HG02759 (cell line): ENCODE data around the gene EIF3CL.
"Not testable (repeated sequence)": the region's sequence is repeated elsewhere in the genome, so short reads cannot be mapped to it uniquely, and the experiment has no call there.

Experiments
- ATAC-seq: cut with Tn5 transposase; IDR thresholded peaks from one replicate; pipeline ENCODE4 v1.9.1; 2021; ENCODE audit warnings: mild to moderate bottlenecking, moderate library complexity; ENCODE audit not compliant: unreplicated experiment

Gene EIF3CL

GRCh38 chr16:28403220-28404072, at the start of gene EIF3CL:
Gene EIF3CL, minus strand, starts transcription at chr16:28403841. Its CDS starts 223 bp downstream, at chr16:28403618.
- peak; percentile 98 for ATAC-seq

GRCh38 chr16:28447081-28447480, 43.4 kb upstream of the EIF3CL start:
- not testable (repeated sequence) for ATAC-seq

- ATAC-seq: not testable (repeated sequence)
Observed at GRCh38 chr16:28446388-28446787, 42.7 kb upstream of the EIF3CL start.

- not testable (repeated sequence) for ATAC-seq
Observed at GRCh38 chr16:28443943-28444342, 40.3 kb upstream of the EIF3CL start.

- not testable (repeated sequence) for ATAC-seq
Observed at GRCh38 chr16:28438899-28439298, 35.3 kb upstream of the EIF3CL start.

GRCh38 chr16:28435340-28435739, 31.7 kb upstream of the EIF3CL start:
- ATAC-seq: not testable (repeated sequence)

GRCh38 chr16:28426060-28426680, 22.5 kb upstream of the EIF3CL start:
- ATAC-seq: peak; percentile 73

GRCh38 chr16:28421071-28421750, 17.6 kb upstream of the EIF3CL start:
- not testable (repeated sequence) for ATAC-seq

GRCh38 chr16:28417033-28417432, 13.4 kb upstream of the EIF3CL start:
- not testable (repeated sequence) for ATAC-seq

- ATAC-seq: not testable (repeated sequence)
Observed at GRCh38 chr16:28414530-28414929, 10.9 kb upstream of the EIF3CL start.

- not testable (repeated sequence) for ATAC-seq
Observed at GRCh38 chr16:28413585-28413984, 9.9 kb upstream of the EIF3CL start.

GRCh38 chr16:28392054-28392453, 11.6 kb downstream of the EIF3CL start:
- ATAC-seq: not testable (repeated sequence)

GRCh38 chr16:28382177-28382867, 21.3 kb downstream of the EIF3CL start:
- ATAC-seq: not testable (repeated sequence)

- not testable (repeated sequence) for ATAC-seq
Observed at GRCh38 chr16:28377822-28378221, 25.8 kb downstream of the EIF3CL start.

GRCh38 chr16:28377108-28377625, 26.5 kb downstream of the EIF3CL start:
- not testable (repeated sequence) for ATAC-seq

- not testable (repeated sequence) for ATAC-seq
Observed at GRCh38 chr16:28375115-28375514, 28.5 kb downstream of the EIF3CL start.

- ATAC-seq: not testable (repeated sequence)
Observed at GRCh38 chr16:28374281-28374680, 29.4 kb downstream of the EIF3CL start.

- not testable (repeated sequence) for ATAC-seq
Observed at GRCh38 chr16:28367926-28368325, 35.7 kb downstream of the EIF3CL start.

- peak; percentile 97 for ATAC-seq
Observed at GRCh38 chr16:28364268-28365173, 39.1 kb downstream of the EIF3CL start.
